Measurements from ENCODE around the gene GCNT2. TPM values are rescaled to one million over a fixed set of nuclear protein-coding genes. Genes with fewer than 3 reads are reported as not detected.

The GCNT2 gene
- total RNA-seq, 2 donors from 2014 or later: 0.82 to 5.0 TPM

GRCh38 chr6:10531942-10532341, 10.8 kb downstream of the GCNT2 start:
- H3K27ac Mint-ChIP-seq: no peak overlapping the region
- H3K9me3 Mint-ChIP-seq: peaks cover 0 to 4% of the 10 kb centered on the region in 2 donors
- peaks cover 0 to 11% of the 10 kb centered on the region in 2 donors for H3K36me3 Mint-ChIP-seq
- ATAC-seq (no peak), DNase-seq (ENCODE audit: low spot score in 2 of 2) (no peak)

DNA sequence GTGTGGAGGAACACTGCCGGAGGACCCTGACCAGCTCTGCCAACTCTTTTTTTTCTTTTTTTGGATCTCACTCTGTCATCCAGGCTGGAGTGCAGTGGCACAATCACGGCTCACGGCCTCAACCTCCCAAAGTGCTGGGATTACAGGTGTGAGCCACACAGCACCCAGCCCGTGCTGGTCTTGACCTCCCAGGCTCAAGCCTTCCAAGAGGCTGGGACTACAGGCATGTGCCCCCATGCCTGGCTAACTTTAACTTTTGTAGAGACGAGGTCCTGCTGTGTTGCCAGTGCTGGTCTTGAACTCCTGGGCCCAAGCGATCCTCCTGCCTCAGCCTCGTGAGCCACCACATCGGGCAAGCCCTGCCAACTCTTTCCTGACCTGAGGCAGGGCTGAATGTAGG, 11.2 kb downstream of the GCNT2 start:
- H3K27ac Mint-ChIP-seq: no peak overlapping the region
- H3K36me3 Mint-ChIP-seq: peaks cover 0 to 11% of the 10 kb centered on the region in 2 donors
- DNase-seq (ENCODE audit: low spot score in 2 of 2) (no peak), ATAC-seq (no peak)
- peaks cover 0 to 4% of the 10 kb centered on the region in 2 donors for H3K9me3 Mint-ChIP-seq

GRCh38 chr6:10534419-10534762, 13.2 kb downstream of the GCNT2 start:
- peaks cover 0 to 4% of the 10 kb centered on the region in 2 donors for H3K9me3 Mint-ChIP-seq
- H3K27ac Mint-ChIP-seq: no peak overlapping the region
- no peak for ATAC-seq
- H3K36me3 Mint-ChIP-seq: peaks cover under 1 to 11% of the 10 kb centered on the region in 2 donors
- DNase-seq (ENCODE audit: low spot score in 2 of 2): no peak

DNA sequence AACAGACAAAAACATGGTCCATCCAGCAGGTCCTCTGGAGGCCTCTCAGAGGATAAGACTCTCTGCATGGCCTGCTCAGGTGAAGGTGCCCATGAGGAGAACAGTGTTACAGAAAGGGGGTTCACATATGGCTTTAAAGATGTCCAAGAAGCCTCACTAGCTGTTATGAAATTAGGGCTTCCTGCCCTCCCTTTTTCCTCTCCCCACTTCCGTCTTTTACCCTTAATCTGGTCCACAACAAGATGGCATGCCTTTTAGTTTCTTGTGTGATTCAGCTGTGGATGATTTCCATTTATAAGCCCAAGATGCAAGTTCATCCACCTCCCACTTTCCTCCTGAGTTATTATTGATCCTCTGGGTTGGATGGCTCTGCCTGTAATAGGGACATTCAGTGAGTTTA, 14.0 kb downstream of the GCNT2 start:
- Mint-ChIP-seq H3K36me3 (peaks cover 5 to 11% of the 10 kb centered on the region in 2 donors), H3K27ac (no peak overlapping the region), H3K9me3 (peaks cover 0 to 4% of the 10 kb centered on the region in 2 donors)
- no peak for DNase-seq (ENCODE audit: low spot score in 2 of 2)
- no peak for ATAC-seq

DNA sequence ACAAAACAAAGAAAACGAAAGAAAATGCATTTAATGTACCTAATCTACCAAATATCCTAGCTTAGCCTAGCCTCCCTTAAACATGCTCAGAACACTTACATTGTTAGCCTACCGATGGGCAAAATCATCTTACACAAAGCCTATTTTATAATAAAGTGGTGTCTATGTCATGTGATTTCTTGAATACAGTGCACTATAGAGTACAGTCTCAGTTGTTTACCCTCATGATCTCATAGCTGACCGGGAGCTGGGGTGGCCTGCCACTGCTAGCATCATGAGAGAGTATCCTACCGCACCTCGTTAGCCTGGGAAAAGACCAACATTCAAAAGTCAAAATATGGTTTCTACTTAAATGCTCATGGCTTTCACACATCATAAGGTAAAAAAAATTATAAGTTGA, 16.6 kb downstream of the GCNT2 start:
- DNase-seq (ENCODE audit: low spot score in 2 of 2) (no peak), ATAC-seq (no peak)
- Mint-ChIP-seq H3K9me3 (peaks cover 3 to 4% of the 10 kb centered on the region in 2 donors), H3K36me3 (peaks cover 2 to 9% of the 10 kb centered on the region in 2 donors), H3K27ac (no peak overlapping the region)

DNA sequence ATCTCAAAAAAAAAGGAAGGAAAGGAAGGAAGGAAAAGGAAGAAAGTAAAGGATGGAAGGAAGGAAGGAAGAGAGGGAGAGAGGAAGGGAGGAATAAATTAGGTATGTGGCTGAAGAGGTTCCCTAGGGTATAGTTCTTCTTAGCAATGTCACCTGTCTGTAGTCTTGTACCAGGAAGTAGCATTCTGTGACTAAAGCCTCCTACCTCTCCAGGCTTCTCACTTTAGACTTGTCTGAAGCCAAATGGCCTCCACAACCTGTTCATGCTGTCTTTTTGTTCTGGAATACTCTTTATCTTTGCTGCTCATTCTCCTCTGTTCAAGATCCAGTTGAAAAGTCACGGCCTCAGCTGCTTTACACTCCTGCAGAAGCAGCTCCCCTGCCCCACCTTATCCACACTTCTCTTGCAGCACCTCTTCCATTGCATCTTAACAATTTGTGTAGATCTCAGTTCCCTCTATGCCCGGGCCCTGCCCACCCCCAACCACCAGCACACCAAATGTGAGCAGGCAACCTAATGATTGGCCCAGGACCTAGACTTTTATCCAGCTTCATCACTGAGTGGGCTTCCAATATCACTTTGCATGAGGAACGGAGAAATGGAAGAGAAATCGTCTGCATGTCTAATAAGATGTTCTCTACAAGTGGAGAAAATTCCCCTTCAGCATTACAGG, 19.1 kb downstream of the GCNT2 start:
- ATAC-seq: no peak
- Mint-ChIP-seq H3K27ac (no peak overlapping the region), H3K36me3 (peaks cover 0 to 9% of the 10 kb centered on the region in 2 donors), H3K9me3 (peaks cover 3 to 4% of the 10 kb centered on the region in 2 donors)
- DNase-seq (ENCODE audit: low spot score in 2 of 2): no peak

GRCh38 chr6:10541591-10541990, 20.4 kb downstream of the GCNT2 start:
- H3K9me3 Mint-ChIP-seq: peaks cover 0 to 3% of the 10 kb centered on the region in 2 donors
- DNase-seq (ENCODE audit: low spot score in 2 of 2) (no peak), ATAC-seq (no peak)
- peaks cover 0 to 9% of the 10 kb centered on the region in 2 donors for H3K36me3 Mint-ChIP-seq
- no peak overlapping the region for H3K27ac Mint-ChIP-seq

- Mint-ChIP-seq H3K27ac (no peak overlapping the region), H3K9me3 (peaks cover 0 to 3% of the 10 kb centered on the region in 2 donors), H3K36me3 (peaks cover 0 to 9% of the 10 kb centered on the region in 2 donors)
- no peak for DNase-seq (ENCODE audit: low spot score in 2 of 2)
- no peak for ATAC-seq
Measured at GRCh38 chr6:10542213-10542612, 21.1 kb downstream of the GCNT2 start.

- ATAC-seq: no peak
- Mint-ChIP-seq H3K9me3 (peaks cover 0 to 3% of the 10 kb centered on the region in 2 donors), H3K36me3 (peaks cover 0 to 9% of the 10 kb centered on the region in 2 donors), H3K27ac (no peak overlapping the region)
- no peak for DNase-seq (ENCODE audit: low spot score in 2 of 2)
Measured at GRCh38 chr6:10543488-10543887, 22.3 kb downstream of the GCNT2 start.

- no peak for DNase-seq (ENCODE audit: low spot score in 2 of 2)
- Mint-ChIP-seq H3K27ac (no peak overlapping the region), H3K36me3 (peaks cover 0 to 4% of the 10 kb centered on the region in 2 donors), H3K9me3 (peaks cover 0 to 3% of the 10 kb centered on the region in 2 donors)
- ATAC-seq: no peak
Measured at GRCh38 chr6:10545482-10545881, 24.3 kb downstream of the GCNT2 start.

DNA sequence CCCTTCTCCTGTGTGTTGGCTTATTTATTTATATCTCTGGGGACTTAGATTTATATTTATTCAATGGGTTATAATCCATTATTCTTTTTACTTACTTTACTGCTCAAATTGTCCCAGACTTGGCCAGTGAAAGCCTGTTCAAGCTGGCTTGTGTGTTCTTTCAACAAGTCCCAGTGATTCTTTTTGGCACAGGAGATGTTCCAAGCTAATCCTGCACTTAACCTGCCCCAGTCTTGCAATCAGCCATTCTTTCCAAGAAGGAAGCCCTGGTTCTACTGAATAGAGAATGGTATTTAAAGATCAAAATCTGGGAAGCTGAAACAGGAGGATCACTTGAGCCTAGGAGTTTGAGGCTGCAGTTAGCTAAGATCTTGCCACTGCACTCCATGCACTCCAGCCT, 26.7 kb downstream of the GCNT2 start:
- ATAC-seq (no peak), DNase-seq (ENCODE audit: low spot score in 2 of 2) (no peak)
- H3K9me3 Mint-ChIP-seq: no peaks in the 10 kb centered on the region
- H3K27ac Mint-ChIP-seq: no peak overlapping the region
- no peaks in the 10 kb centered on the region for H3K36me3 Mint-ChIP-seq

GRCh38 chr6:10550764-10551163, 29.6 kb downstream of the GCNT2 start:
- peaks cover 0 to 2% of the 10 kb centered on the region in 2 donors for H3K36me3 Mint-ChIP-seq
- H3K9me3 Mint-ChIP-seq: no peaks in the 10 kb centered on the region
- DNase-seq (ENCODE audit: low spot score in 2 of 2): no peak
- no peak for ATAC-seq
- H3K27ac Mint-ChIP-seq: no peak overlapping the region

- DNase-seq (ENCODE audit: low spot score in 2 of 2) (no peak), ATAC-seq (no peak)
- Mint-ChIP-seq H3K36me3 (peaks cover 0 to 12% of the 10 kb centered on the region in 2 donors), H3K9me3 (no peaks in the 10 kb centered on the region), H3K27ac (no peak overlapping the region)
Measured at GRCh38 chr6:10552270-10552810, 31.2 kb downstream of the GCNT2 start.

DNA sequence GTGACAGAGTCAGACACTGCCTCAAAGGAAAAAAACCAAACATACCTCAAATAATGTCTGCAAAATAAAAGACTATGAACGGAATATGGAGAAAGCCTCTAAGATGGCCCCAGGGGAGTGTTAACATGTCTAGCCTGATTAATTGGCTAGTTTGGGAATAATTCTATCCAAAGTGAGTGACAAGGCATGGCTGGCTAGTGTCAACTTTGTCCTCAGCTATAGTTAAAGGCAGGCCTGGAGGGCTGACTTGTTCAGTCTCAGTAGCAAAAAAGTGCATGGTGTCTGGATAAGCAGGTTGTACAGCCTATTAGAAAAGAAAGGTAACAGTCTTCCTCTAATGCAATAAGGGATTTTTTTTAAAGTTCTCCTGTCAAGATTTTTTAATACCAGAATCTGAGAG, 32.7 kb downstream of the GCNT2 start:
- H3K9me3 Mint-ChIP-seq: no peaks in the 10 kb centered on the region
- peaks cover 0 to 12% of the 10 kb centered on the region in 2 donors for H3K36me3 Mint-ChIP-seq
- H3K27ac Mint-ChIP-seq: no peak overlapping the region
- ATAC-seq (no peak), DNase-seq (ENCODE audit: low spot score in 2 of 2) (no peak)

- Mint-ChIP-seq H3K27ac (no peak overlapping the region), H3K9me3 (no peaks in the 10 kb centered on the region), H3K36me3 (peaks cover 0 to 12% of the 10 kb centered on the region in 2 donors)
- DNase-seq (ENCODE audit: low spot score in 2 of 2): no peak
- ATAC-seq: no peak
Measured at GRCh38 chr6:10554826-10555225, 33.7 kb downstream of the GCNT2 start.

GRCh38 chr6:10555625-10556309, 34.6 kb downstream of the GCNT2 start:
- Mint-ChIP-seq H3K36me3 (peaks cover 0 to 12% of the 10 kb centered on the region in 2 donors), H3K9me3 (no peaks in the 10 kb centered on the region), H3K27ac (no peak overlapping the region)
- DNase-seq (ENCODE audit: low spot score in 2 of 2) (no peak), ATAC-seq (no peak)

GRCh38 chr6:10556589-10556988, 35.4 kb downstream of the GCNT2 start:
- peaks cover 0 to 13% of the 10 kb centered on the region in 2 donors for H3K36me3 Mint-ChIP-seq
- H3K9me3 Mint-ChIP-seq: no peaks in the 10 kb centered on the region
- no peak overlapping the region for H3K27ac Mint-ChIP-seq
- DNase-seq (ENCODE audit: low spot score in 2 of 2) (no peak), ATAC-seq (no peak)

DNA sequence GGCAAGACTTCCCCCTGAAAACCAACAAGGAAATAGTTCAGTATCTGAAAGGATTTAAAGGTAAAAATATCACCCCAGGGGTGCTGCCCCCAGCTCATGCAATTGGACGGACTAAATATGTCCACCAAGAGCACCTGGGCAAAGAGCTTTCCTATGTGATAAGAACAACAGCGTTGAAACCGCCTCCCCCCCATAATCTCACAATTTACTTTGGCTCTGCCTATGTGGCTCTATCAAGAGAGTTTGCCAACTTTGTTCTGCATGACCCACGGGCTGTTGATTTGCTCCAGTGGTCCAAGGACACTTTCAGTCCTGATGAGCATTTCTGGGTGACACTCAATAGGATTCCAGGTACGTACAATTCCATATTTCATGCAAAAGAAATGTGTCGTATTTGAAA, 35.8 kb downstream of the GCNT2 start:
- no peaks in the 10 kb centered on the region for H3K9me3 Mint-ChIP-seq
- ATAC-seq (no peak), DNase-seq (ENCODE audit: low spot score in 2 of 2) (no peak)
- H3K36me3 Mint-ChIP-seq: peaks cover 0 to 17% of the 10 kb centered on the region in 2 donors
- H3K27ac Mint-ChIP-seq: no peak overlapping the region
